Parathyroid adenoma (tissue), 2 donors: ENCODE results near the gene S100A10.

Experiments used
- H2AFZ ChIP-seq: fragments of 300-600 bp; sonication (generic); one replicate; pipeline ENCODE4 v1.7.0; 2017; ENCODE audit warnings: antibody characterized with exemption, mild to moderate bottlenecking
- H3K27ac ChIP-seq: fragments of 300-600 bp; sonication (generic); one replicate; pipeline ENCODE4 v1.7.0; 2017
- H3K27me3 ChIP-seq: fragments of 300-600 bp; sonication (generic); one replicate; pipeline ENCODE4 v1.7.0; 2017; ENCODE audit warnings: low read length; ENCODE audit not compliant: control insufficient read depth, insufficient read depth
- H3K36me3 ChIP-seq: fragments of 300-600 bp; sonication (generic); one replicate; pipeline ENCODE4 v1.7.0; 2017; ENCODE audit warnings: low read length; ENCODE audit not compliant: control insufficient read depth, insufficient read depth
- H3K4me1 ChIP-seq: fragments of 300-600 bp; sonication (generic); one replicate; pipeline ENCODE4 v1.7.0; 2017; ENCODE audit warnings: control low read depth
- H3K4me2 ChIP-seq: fragments of 300-600 bp; sonication (generic); one replicate; pipeline ENCODE4 v1.7.0; 2017; ENCODE audit warnings: low read length
- H3K4me3 ChIP-seq: fragments of 300-600 bp; sonication (generic); one replicate; pipeline ENCODE4 v1.7.0; 2017; ENCODE audit warnings: low read depth, low read length
- H3K79me2 ChIP-seq: fragments of 300-600 bp; sonication (generic); one replicate; pipeline ENCODE4 v1.7.0; 2017; ENCODE audit warnings: control low read depth
- H3K9ac ChIP-seq: fragments of 300-600 bp; sonication (generic); one replicate; pipeline ENCODE4 v1.7.0; 2017; ENCODE audit warnings: mild to moderate bottlenecking
- H3K9me3 ChIP-seq: fragments of 300-600 bp; sonication (generic); one replicate; pipeline ENCODE4 v1.7.0; 2017; ENCODE audit warnings: low read length; ENCODE audit not compliant: control insufficient read depth
- CTCF ChIP-seq: fragments of 300-600 bp; sonication (generic); IDR thresholded peaks from one replicate; pipeline ENCODE4 v1.7.0; 2017; ENCODE audit warnings: antibody characterized with exemption, mild to moderate bottlenecking
- donor health status: primary hyperparathyroidism.

S100A10 gene

GRCh38 chr1:151990058-151990855 is 3.4 kb downstream of the S100A10 start:
- Histone ChIP-seq H3K9ac (no peak overlapping the region), H3K36me3 (no peaks in the 10 kb centered on the region), H3K4me1 (peaks cover 9% of the 10 kb centered on the region), H3K27ac (no peak overlapping the region), H3K27me3 (no peaks in the 10 kb centered on the region), H2AFZ (no peak overlapping the region), H3K4me3 (no peak overlapping the region), H3K4me2 (no peak overlapping the region), H3K9me3 (no peaks in the 10 kb centered on the region), H3K79me2 (no peaks in the 10 kb centered on the region)
- no peak for TF ChIP-seq CTCF

- Histone ChIP-seq H3K4me1 (peaks cover 9% of the 10 kb centered on the region), H3K9me3 (no peaks in the 10 kb centered on the region), H2AFZ (no peak overlapping the region), H3K9ac (no peak overlapping the region), H3K79me2 (no peaks in the 10 kb centered on the region), H3K27me3 (no peaks in the 10 kb centered on the region), H3K36me3 (no peaks in the 10 kb centered on the region), H3K4me2 (no peak overlapping the region), H3K27ac (no peak overlapping the region), H3K4me3 (no peak overlapping the region)
- no peak for TF ChIP-seq CTCF
Measured at GRCh38 chr1:151989211-151989862, 4.3 kb downstream of the S100A10 start.

DNA sequence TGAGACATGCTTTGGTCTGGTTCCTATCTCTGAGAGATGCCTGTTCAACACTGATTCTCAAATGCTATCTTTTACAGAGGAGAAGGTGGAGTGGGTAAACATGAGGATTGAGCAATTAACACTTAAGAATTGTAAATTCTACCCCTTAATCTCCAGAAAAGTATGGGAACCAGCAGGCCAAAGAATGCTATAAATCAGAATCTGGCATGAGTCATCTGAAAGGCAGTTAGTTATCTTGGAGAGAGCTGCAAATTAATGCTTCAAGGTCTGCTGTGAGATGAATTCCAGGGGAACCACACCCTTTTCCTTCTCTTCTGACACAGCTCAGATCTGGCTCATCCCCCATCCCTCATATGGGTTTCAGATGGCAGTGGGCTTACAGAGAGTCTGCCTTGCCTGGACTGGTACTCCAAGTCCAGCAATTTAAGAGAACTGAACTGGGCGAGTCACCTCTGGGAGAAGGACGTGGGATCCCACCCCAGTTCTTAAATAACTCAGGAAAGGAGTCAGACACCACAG is 5.2 kb downstream of the S100A10 start:
- Histone ChIP-seq H3K9me3 (no peaks in the 10 kb centered on the region), H3K27ac (no peak overlapping the region), H3K4me1 (peaks cover 9% of the 10 kb centered on the region), H3K4me2 (no peak overlapping the region), H3K36me3 (no peaks in the 10 kb centered on the region), H3K9ac (no peak overlapping the region), H2AFZ (no peak overlapping the region), H3K79me2 (no peaks in the 10 kb centered on the region), H3K4me3 (no peak overlapping the region), H3K27me3 (no peaks in the 10 kb centered on the region)
- no peak for TF ChIP-seq CTCF

DNA sequence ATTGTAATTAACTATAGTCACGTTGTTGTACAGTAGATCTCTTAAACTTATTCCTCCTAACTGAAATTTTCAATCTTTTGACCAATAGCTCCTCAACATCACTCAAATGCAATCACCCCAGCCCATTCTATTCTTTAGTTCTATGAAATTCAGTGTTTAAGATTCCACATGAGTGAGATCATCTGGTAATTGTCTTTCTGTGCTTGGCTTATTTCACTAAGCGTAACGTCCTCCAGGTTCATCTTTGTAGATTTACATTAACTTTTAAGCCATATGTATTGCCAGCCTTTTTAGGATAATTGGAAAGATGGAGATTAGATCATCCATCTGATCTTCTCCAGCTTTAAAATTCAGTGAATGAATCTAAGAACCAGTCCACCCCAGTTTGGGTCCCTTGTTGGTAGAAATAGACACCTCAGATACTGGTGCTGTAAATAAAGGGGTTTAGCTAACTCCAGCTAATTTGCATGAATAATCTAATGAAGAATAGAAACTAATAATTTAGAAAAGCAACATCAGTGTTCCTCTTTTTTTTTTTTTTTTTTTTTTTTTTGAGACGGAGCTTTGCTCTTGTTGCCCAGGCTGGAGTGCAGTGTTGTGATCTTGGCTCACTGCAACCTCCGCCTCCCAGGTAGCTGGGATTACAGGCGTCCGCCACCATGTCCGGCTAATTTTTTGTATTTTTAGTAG is 7.0 kb downstream of the S100A10 start:
- H3K79me2 ChIP-seq = no peaks in the 10 kb centered on the region
- H3K4me3 ChIP-seq = no peak overlapping the region
- H3K27me3 ChIP-seq = no peaks in the 10 kb centered on the region
- peaks cover 9% of the 10 kb centered on the region for H3K4me1 ChIP-seq
- H3K9ac ChIP-seq = no peak overlapping the region
- H3K27ac ChIP-seq = no peak overlapping the region
- H3K36me3 ChIP-seq = no peaks in the 10 kb centered on the region
- no peaks in the 10 kb centered on the region for H3K9me3 ChIP-seq
- no peak overlapping the region for H2AFZ ChIP-seq
- H3K4me2 ChIP-seq = no peak overlapping the region
- TF ChIP-seq CTCF = no peak
